ENCODE results near the gene INPP5J.
A peak's percentile ranks its signal among the peaks of the same experiment; 100 is the strongest.
"Not testable (repeated sequence)": the region's sequence is repeated elsewhere in the genome, so short reads cannot be mapped to it uniquely, and the experiment has no call there.

The INPP5J gene

DNA sequence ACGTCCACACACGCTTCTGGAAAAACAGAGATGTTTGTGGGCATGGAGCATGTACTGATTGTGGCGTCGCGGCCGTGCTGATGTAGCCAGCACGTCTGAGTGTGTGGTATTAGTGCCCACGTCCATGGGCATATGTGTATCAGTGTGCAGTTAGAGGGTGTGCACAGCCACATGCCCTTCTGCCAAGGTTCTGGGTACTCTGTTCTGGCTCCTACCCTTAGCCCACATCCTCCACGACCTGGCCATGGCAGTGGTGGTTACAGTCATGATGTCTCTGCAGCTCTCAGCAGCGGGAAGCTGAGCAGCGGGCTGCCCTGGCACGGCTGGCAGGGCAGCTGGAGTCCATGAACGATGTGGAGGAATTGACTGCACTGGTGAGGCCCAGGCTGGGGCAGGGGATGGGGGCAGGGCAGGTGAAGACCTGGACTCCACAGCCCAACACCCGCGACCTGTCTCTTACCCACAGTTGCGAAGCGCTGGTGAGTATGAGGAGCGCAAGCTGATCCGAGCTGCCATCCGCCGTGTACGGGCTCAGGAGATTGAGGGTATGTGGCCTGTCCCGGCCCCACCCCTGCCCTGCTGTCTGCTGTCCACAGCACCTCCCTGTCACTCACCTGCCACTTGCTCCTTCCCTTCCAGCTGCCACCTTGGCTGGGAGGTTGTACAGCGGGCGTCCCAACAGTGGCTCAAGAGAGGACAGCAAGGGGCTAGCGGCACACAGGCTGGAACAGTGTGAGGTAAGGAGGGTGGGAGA lies 34.4 kb upstream of the INPP5J start:
- no peak for DNase-seq

- peak in 1 of 2 experiments; percentile 42 for DNase-seq
Observed at GRCh38 chr22:31089160-31090100, 33.3 kb upstream of the INPP5J start.

GRCh38 chr22:31090217-31091085 lies 32.3 kb upstream of the INPP5J start:
- DNase-seq: no peak

DNA sequence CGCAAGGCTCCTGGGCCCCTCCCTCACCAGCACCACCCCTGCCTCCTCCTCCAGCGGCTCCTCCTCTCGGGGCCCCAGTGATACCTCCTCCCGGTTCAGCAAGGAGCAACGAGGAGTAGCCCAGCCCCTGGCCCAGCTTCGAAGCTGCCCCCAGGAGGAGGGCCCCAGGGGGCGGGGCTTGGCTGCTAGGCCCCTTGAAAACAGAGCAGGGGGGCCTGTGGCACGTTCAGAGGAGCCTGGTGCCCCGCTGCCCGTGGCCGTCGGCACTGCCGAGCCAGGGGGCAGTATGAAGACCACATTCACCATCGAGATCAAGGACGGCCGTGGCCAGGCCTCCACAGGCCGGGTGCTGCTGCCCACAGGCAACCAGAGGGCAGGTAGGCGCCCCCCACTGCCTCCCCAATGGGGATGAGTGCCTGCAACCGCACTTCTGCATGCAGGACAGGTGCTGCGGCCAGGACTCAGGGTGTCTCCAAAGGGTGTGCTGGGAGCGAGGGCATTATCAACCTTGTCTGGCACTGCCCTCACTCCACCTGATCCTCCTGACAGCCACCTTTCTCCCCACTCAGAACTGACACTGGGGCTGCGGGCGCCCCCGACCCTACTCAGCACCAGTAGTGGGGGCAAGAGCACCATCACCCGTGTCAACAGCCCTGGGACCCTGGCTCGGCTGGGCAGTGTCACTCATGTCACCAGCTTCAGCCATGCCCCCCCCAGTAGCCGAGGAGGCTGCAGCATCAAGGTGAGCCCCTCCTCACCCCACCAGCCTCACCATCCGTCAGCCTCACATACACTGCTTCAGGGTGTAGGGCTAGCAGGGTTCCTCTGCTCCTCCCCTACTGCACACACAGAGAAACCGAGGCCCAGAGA lies 31.4 kb upstream of the INPP5J start:
- no peak for DNase-seq

GRCh38 chr22:31092161-31092560 lies 30.6 kb upstream of the INPP5J start:
- DNase-seq: no peak

DNA sequence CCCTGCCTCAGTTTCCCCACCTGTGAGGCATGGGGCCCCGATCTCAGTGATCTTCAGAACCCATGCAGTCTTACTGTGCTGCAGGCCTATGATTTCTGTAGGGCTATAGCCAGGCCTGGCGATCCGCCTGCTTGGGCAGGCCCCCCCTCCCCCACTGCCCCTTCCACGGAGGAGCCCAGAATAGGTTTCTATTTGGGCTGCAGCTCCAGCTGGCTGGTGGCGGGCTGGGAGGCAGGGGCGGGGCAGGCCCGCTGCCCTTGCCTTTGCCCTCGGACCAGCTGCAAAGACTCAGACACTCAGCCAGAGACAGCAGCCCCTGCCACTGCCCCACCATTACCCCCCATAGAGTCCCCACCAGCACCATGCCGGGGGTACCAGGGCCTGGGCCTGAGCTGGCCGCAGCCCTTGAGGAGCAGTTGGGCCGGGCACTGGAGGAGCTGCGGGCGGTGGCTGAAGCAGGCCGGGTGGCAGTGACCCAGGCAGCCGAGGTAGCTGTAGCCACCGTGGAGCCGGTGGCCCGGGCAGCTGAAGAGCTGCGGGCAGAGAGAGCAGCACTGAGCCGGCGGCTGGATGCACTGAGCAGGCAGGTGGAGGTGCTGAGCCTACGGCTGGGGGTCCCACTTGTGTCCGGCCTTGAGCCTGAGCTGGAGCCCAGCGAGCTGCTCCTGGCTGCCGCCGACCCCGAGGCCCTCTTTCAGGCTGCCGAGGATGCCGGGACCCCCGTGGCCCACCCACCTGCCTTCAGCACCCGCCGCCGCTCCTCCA lies 29.5 kb upstream of the INPP5J start:
- peak in 1 of 2 experiments; percentile 63 for DNase-seq

GRCh38 chr22:31094021-31094551 lies 28.7 kb upstream of the INPP5J start:
- DNase-seq: peak; percentile 81 to 94

DNA sequence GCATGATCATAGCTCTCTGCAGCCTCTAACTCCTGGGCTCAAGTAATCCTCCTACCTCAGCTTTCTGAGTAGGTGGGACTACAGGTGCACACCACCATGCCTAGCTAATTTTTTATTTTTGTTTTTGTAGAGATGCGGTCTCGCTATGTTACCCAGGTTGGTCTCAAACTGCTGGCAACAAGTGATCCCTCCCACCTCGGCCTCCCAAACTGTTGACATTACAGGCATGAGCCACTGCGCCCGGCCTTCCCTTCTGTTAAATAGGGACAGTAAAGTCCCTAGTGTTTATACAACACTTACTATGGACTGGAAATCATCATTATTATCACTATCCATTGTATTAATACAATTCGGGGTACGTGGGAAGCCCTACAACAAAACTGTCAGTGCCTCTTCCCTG lies 28.0 kb upstream of the INPP5J start:
- DNase-seq: no peak

GRCh38 chr22:31095637-31096249 lies 27.0 kb upstream of the INPP5J start:
- DNase-seq: no peak

DNA sequence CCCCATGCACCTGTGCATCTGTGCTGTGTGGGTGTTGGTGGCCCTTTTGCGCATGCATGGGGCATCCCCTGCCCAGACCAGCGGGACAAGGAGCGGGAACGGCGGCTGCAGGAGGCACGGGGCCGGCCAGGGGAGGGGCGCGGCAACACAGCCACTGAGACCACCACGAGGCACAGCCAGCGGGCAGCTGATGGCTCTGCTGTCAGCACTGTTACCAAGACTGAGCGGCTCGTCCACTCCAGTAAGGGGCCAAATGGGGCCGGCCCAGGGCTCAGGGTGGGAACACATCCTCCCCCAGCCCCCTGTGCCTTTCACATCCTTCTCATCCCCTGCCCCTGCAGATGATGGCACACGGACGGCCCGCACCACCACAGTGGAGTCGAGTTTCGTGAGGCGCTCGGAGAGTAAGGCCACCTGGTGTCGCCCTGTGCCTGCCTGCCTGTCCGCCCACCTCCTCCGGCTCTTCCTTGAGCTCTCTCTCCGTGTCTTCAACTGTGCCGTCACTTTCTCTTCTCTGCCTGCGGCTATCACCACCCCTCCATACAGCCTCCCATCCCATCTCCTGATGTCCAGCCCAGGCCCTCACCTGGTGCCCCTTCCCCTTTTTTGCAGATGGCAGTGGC lies 26.0 kb upstream of the INPP5J start:
- no peak for DNase-seq

- DNase-seq: not testable (repeated sequence)
Observed at GRCh38 chr22:31097539-31097938, 25.2 kb upstream of the INPP5J start.

DNA sequence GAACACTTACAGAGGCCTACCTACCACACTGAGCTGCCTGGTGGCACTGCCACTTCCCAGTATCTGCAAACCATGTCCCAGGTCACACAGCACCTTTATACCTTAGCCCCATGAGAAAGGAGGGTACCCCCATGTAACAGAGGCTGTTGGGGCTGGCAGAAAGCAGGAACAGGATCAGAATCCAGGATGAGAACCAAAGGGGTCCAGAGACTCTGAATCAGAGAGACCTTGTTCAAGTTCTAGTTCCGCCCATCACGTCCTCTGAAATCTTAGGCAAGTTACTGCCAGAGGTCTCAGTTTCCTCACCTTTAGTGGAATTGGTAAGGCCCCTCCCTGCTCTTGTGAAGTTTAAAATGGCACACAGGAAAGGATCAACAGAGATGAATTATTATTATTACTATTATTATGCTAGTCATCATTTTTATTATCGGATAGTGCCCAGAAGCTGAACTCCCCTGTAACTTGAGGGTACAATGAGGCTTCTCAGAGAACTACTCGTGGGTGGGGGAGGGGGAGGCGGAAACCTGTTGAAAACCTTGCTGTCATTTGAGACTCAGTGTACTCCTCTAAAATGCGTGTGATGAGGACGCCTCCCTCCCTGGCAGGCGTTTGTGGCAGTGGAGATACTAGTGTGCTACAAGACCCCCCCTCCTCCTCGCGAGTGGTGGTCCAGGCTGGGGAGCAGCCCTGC lies 24.7 kb upstream of the INPP5J start:
- no peak for DNase-seq

DNA sequence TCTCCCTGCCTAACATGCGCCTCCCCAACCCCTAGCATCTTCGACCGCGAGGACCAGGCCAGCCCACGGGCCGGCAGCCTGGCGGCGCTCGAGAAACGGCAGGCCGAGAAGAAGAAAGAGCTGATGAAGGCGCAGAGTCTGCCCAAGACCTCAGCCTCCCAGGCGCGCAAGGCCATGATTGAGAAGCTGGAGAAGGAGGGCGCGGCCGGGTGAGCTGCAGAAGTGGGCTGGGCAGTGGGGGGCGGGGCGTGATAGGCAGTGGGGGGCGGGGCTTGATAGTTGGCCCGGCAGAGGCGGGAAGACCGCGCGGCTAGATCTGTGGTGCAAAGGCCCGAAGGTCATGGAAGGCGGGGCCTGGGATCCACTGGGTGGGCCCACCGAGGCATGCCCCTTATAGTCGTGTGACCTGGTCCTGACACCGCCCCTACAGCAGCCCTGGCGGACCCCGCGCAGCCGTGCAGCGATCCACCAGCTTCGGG lies 24.1 kb upstream of the INPP5J start:
- DNase-seq: no peak

DNA sequence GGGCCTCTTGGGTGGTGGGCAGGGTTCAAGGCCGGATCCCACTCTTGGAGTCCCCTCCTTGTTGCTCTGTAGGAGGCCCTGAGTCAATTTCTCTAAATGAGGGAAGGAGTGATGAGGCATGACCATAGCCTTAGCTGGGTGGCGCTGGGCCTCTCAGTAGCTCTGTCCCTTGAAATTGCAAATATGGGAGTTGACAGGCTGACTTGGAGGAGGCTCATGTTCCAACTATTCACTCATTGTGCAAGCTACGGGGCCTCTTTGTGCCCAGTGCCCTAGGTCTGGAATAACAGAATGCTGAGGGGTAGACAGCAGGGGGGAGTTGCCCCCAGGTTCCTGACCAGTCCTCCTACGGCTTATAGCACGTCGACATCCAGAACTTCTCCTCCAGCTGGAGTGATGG lies 23.4 kb upstream of the INPP5J start:
- DNase-seq: no peak

- no peak for DNase-seq
Observed at GRCh38 chr22:31099841-31100761, 22.7 kb upstream of the INPP5J start.

- no peak for DNase-seq
Observed at GRCh38 chr22:31100762-31101525, 21.8 kb upstream of the INPP5J start.

GRCh38 chr22:31102441-31103081 lies 20.2 kb upstream of the INPP5J start:
- no peak for DNase-seq
